ENCODE measurements around the gene BICD2.
"Not testable (repeated sequence)": the region's sequence is repeated elsewhere in the genome, so short reads cannot be mapped to it uniquely, and the experiment has no call there.

Gene BICD2

GRCh38 chr9:92770360-92770995 lies 5.8 kb upstream of the BICD2 start:
- no peak for DNase-seq (ENCODE audit: low spot score)

- DNase-seq (ENCODE audit: low spot score) = no peak
These were observed 5.3 kb upstream of the BICD2 start for GRCh38 chr9:92769990-92770359.

DNA sequence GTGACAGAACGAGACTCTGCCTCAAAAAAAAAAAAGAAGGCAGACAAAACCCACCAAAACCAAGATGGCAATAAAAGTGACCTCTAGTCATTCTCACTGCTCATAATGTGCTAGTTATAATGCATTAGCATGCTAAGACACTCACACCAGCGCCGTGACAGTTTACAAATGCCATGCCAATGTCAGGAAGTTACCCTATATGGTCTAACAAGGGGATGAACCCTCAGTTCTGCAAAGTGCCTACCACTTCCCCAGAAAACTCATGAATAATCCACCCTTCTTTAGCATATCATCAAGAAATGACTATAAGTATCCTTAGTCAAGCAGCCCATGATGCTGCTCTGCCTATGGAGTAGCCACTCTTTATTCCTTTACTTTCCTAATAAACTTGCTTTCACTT lies 4.7 kb upstream of the BICD2 start:
- DNase-seq (ENCODE audit: low spot score) = no peak

- DNase-seq (ENCODE audit: low spot score) = not testable (repeated sequence)
These were observed 4.2 kb upstream of the BICD2 start for GRCh38 chr9:92768816-92769215.

- no peak for DNase-seq (ENCODE audit: low spot score)
These were observed 2.7 kb upstream of the BICD2 start for GRCh38 chr9:92767066-92768054.

DNA sequence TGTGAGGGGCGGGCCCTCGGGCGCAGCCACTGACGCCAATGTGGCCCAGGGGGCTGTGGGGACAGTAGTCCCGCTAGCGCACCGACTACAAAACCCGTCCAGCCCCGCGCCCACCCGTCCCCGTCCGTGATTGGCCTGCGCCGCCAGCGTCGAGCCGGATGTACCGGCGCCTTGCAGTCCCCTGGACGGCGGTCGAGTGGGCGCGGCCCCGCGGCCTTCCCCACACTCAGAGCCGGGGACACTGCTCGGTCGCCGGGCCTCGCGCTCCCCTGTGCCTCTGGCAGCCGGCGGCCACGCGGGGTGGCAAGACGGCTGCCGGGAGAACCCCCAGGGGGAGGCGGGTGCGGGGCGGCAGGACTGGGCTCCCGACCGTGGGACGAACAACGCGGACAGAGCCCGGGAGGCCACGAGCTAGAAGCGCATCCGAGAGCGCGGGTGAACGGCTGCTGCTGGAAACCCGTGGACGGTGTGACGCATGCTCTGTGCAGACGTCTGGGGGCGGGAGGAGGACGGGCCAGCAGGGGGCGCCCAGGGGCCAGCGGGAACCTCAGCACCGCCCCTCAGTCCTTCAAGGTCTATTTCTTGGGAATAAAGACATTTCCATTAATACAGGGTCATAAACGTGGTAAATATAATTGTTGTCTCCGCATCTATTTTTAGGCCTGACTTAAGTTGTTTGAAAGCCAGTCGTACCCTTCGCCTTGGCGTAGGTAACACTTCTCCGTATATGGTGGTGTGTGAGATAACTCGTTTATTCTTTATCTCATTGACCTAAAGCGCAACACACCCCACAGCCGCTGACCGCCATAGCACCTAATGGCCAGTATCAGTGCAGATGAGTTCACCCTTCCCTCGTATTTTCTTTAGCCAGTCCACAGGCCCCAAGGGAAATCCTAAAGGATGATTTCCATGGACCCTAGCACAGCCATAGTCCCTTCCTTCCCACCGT lies 629 bp upstream of the BICD2 start:
- DNase-seq (ENCODE audit: low spot score) = peak; percentile 96

GRCh38 chr9:92763721-92764380 lies 782 bp downstream of the BICD2 start:
- DNase-seq (ENCODE audit: low spot score) = no peak

GRCh38 chr9:92762781-92763708 lies 1.6 kb downstream of the BICD2 start:
- DNase-seq (ENCODE audit: low spot score) = no peak

DNA sequence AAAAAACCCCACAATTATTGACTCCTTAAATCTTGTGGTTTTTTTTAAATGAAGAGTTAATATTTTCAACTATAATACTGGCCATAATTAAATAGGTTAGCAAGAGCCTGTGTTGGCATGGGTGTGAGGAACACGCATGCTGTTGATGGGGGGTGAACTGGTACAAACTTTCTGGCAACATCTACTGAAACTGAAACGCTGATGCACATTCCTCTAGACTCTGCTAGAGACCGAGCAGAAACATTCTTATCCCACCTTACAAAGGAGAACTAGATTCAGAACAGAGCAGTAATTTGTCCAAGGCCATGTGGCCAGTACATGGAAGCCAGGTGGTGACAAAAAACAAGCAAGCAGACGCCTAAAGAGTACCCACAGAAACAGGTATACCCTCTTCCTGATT lies 2.4 kb downstream of the BICD2 start:
- DNase-seq (ENCODE audit: low spot score) = no peak

DNA sequence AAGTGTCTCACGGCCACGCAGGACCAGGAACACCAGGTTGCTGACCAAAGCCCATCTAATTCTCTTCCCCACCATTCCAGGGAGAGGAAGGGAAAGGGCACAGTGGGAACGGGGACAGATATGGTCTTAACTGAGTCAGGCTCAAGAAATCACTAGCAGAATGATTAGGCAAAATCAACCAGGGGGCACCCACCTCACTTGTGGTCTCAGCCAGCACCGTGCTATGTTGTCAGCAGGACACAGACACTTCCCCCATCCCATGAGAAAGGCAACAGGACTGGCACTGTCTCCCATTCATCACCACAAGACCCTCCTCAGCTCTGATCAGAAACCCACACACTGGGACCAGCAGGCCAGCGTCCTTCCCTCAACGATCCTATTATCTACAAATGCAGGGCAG lies 2.9 kb downstream of the BICD2 start:
- no peak for DNase-seq (ENCODE audit: low spot score)

DNA sequence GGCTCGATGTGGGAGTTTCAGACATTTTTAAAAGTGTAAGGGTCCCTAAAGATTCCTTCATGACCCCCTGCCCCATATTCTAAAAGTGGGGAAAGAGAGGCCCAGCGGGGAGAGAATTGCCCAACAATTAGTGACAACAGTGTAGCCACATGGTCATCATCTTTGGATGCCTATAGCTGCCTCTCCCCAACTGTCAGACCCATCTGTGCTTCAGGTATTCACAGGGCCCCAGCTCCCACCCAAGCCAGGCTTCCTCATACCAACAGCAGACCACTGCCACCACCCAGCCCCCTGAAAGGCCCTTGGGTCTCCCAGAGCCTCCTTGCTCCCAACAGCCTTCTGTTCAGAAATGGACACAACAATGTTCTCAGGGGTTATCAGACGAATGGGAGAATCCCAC lies 4.1 kb downstream of the BICD2 start:
- DNase-seq (ENCODE audit: low spot score) = no peak

DNA sequence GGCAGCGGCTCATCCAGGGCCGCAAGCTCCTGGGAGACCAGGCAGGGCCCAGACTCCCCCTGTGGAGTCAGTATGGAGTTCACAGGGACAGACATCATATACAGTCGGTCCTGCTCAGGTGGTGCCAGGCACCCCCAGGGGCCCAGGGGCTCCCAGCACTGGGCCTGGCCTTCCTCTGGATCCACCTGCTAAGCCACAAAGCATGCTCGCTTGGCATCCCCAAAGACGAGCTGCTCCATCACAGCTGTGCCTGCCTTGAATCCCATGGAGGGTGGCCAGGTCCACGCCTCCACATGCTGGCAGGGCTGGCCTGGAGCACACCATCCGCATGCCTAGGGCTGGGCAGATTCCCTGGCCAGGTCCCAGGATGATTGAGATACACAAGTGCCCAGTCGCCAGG lies 4.6 kb downstream of the BICD2 start:
- DNase-seq (ENCODE audit: low spot score) = no peak

GRCh38 chr9:92759446-92759845 lies 5.2 kb downstream of the BICD2 start:
- no peak for DNase-seq (ENCODE audit: low spot score)

GRCh38 chr9:92756792-92757191 lies 7.8 kb downstream of the BICD2 start:
- DNase-seq (ENCODE audit: low spot score) = no peak

- DNase-seq (ENCODE audit: low spot score) = no peak
These were observed 10.4 kb downstream of the BICD2 start for GRCh38 chr9:92754091-92754745.

DNA sequence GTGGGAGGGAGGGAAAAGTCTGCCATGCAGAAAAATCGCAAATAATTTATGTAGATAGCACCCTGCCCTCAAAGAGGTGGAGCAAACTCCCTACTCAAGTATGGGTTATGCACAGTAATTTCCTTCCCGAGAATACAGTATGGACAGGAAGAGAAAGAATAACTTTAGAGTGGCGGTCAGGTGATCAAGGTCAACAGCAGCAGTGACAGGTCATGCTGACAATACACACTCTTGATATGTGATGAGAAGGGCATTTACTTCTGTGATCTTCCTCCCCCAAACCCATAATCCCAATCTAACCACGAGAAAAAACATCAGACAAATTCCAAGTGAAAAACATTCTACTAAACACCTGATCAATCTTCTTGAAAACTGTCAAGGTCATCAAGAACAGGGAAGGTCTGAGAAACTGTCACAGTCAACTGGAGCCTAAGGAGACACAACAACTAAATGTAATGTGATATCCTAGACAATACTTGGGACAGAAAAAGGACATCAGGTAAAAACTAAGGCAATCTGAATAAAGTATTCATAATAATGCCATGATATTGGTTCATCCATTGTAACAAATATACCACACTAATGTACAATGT lies 11.7 kb downstream of the BICD2 start:
- peak; percentile 50 for DNase-seq (ENCODE audit: low spot score)

DNA sequence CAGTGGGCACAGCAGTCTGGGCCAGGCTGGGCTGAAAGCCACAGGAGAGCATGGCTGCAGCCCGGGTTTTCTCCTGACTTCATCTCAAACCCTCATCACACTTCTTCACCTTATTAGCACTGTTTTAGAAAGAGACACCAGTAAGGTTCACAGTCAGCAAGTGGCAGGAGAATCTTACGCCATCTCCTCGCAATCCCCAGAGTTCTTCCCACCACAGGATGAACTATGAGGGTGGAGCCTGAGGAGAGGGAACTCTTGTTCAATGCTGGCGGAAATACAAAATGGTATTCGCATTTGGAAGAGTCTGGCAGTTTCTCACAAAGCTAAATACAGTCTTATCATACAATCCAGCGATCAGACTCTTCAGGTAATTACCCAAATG lies 14.7 kb downstream of the BICD2 start:
- DNase-seq (ENCODE audit: low spot score) = no peak

DNA sequence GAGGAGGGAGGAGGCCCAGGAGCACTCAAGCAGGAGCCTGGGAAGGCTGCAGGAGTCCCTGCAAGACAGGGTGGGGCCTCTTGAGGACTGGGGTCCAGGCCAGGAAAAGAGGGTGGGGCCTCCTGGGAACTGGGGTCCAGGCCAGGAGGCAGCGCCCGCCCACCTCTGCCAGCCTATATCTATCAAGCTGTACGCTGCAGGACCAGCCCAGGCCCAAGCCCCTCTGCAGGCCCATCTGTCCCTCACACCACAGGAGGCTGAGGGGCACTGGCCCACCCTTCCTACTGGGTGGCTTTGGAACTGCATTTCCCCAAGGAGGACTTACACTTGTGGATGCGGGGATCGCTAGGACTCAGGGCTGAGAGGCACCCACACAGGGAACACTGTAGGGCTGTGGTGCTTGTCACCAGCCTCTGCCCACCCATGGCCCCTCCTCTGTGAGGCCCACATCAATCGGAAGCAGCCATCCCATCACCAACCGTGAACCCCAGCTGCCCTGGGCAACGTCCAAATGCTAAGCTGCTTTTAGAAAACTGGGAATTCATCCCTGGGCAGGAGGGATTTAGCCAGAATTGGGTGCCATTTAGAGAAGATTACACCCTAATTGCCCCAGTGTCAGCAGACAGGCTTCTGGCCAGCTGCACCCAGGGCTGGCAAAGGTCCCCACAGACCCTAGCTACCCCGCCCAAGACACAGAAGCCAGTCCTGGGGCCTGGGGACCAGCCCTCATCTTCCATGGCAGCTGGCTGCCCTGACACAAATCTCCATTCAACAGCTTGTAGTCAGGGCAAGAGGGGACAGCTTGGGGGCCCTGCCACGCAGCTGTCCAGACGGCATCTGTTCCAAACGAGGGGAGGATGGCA lies 15.3 kb downstream of the BICD2 start:
- DNase-seq (ENCODE audit: low spot score) = no peak

DNA sequence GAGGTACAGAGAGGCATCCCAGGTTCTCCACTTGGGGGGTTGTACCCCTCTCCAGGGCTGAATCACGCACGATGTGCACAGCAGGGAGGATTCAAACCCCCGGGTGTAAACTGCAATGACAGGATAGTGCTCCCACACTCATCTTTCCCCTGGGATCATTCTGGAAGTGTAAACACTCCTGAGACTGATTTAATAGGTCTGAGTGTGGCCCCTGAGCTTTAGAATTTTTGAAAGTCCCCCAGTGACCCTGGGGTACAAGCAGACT lies 16.5 kb downstream of the BICD2 start:
- no peak for DNase-seq (ENCODE audit: low spot score)

All from kidney capillary endothelial cell (primary cell).